HepG2 (cell line): Measurements from ENCODE around the gene SGCE. TPM values are rescaled to one million over a fixed set of nuclear protein-coding genes. Genes with fewer than 3 reads are reported as not detected.

ENCODE experiments used
- ARNTL ChIP-seq: sonication (generic); formaldehyde crosslinking; IDR thresholded peaks from 2 replicates; pipeline ENCODE4 v1.4.0; 2020; ENCODE audit warnings: mild to moderate bottlenecking, missing genetic modification reagents
- ATF7-NPFF ChIP-seq: sonication (generic); formaldehyde crosslinking; IDR thresholded peaks from 2 replicates; pipeline ENCODE4 v1.8.1; 2023; ENCODE audit warnings: mild to moderate bottlenecking, low read depth, missing genetic modification reagents, moderate library complexity
- ETS1 ChIP-seq: sonication (generic); formaldehyde crosslinking; IDR thresholded peaks from 2 replicates; pipeline ENCODE4 v1.4.0; 2020; ENCODE audit warnings: missing genetic modification reagents
- HMGA1 ChIP-seq: sonication (generic); formaldehyde crosslinking; conservative IDR thresholded peaks from 2 replicates; pipeline ENCODE4 v1.4.0; 2020; ENCODE audit warnings: missing genetic modification reagents
- HNF4G ChIP-seq, 2 experiments: sonication (generic) in 1 of 2; formaldehyde crosslinking in 1 of 2; IDR thresholded peaks; 2 replicates each; pipeline versions ENCODE4 v1.4.0 to v1.6.1; 2011 to 2020; ENCODE audit warnings: borderline replicate concordance in 2 of 2, low read depth in 2 of 2, mild to moderate bottlenecking in 2 of 2, low read length in 1 of 2, missing genetic modification reagents in 1 of 2, moderate library complexity in 1 of 2
- HNRNPH1 ChIP-seq: fragments of 200-400 bp; formaldehyde crosslinking; optimal IDR thresholded peaks from 2 replicates; pipeline ENCODE3; 2017; ENCODE audit warnings: mild to moderate bottlenecking, low read depth, low read length
- ONECUT2 ChIP-seq: sonication (generic); formaldehyde crosslinking; IDR thresholded peaks from 2 replicates; pipeline ENCODE4 v1.4.0; 2020; ENCODE audit warnings: missing genetic modification reagents
- POLR2G ChIP-seq: fragments of 200-400 bp; formaldehyde crosslinking; IDR thresholded peaks from 2 replicates; pipeline ENCODE4 v1.6.1; 2018; ENCODE audit warnings: mild to moderate bottlenecking, low read depth, low read length, moderate library complexity
- SRSF1 ChIP-seq: fragments of 200-400 bp; formaldehyde crosslinking; optimal IDR thresholded peaks from 2 replicates; pipeline ENCODE3; 2017; ENCODE audit warnings: mild to moderate bottlenecking, low read depth, low read length, moderate library complexity
- ZNF207 ChIP-seq: fragments of 450-650 bp; IDR thresholded peaks from 2 replicates; pipeline ENCODE4 v1.6.1; 2016; ENCODE audit warnings: antibody characterized with exemption, borderline replicate concordance
- ZNF441 ChIP-seq: sonication (generic); formaldehyde crosslinking; IDR thresholded peaks from 2 replicates; pipeline ENCODE4 v1.7.0; 2021; ENCODE audit warnings: missing genetic modification reagents, borderline replicate concordance
- ZNF713 ChIP-seq: sonication (generic); formaldehyde crosslinking; IDR thresholded peaks from 2 replicates; pipeline ENCODE4 v1.4.0; 2020; ENCODE audit warnings: mild to moderate bottlenecking, missing genetic modification reagents
- ZNF776 ChIP-seq: sonication (generic); formaldehyde crosslinking; IDR thresholded peaks from 2 replicates; pipeline ENCODE4 v1.4.0; 2020; ENCODE audit warnings: mild to moderate bottlenecking, missing genetic modification reagents
- ZNF800 ChIP-seq: sonication (generic); formaldehyde crosslinking; IDR thresholded peaks from 2 replicates; pipeline ENCODE4 v1.4.0; 2020; ENCODE audit warnings: missing genetic modification reagents
- ZUFSP ChIP-seq: sonication (generic); formaldehyde crosslinking; IDR thresholded peaks from 2 replicates; pipeline ENCODE4 v1.9.0; 2021; ENCODE audit warnings: missing genetic modification reagents, mild to moderate bottlenecking, borderline replicate concordance
- ZZZ3 ChIP-seq: sonication (generic); formaldehyde crosslinking; IDR thresholded peaks from 2 replicates; pipeline ENCODE4 v1.4.0; 2020; ENCODE audit warnings: missing genetic modification reagents, mild to moderate bottlenecking, borderline replicate concordance
- polyA plus RNA-seq, 8 experiments: library from polyadenylated mRNA; depleted of rRNA in 3 of 8; stranded (reverse) in 7 of 8; unstranded in 1 of 8; fragments of >200 nt; fragmentation: Illumina TruSeq in 4 of 8; extraction: Trizol in 4 of 8; gene quantifications; 2 replicates each; pipeline versions ENCODE4 v1.2.1 to v1.2.3, GENCODE V29; 2011 to 2016; ENCODE audit warnings: low read depth in 4 of 8, missing spikeins in 1 of 8, mixed read lengths in 1 of 8; ENCODE audit not compliant: insufficient read depth in 1 of 8
- total RNA-seq, 5 experiments: library from RNA; depleted of rRNA; stranded (reverse); fragments of >200 nt; fragmentation: Illumina TruSeq; extraction: Trizol; gene quantifications; 2 replicates each; pipeline ENCODE4 v1.2.3, GENCODE V29; 2016; ENCODE audit warnings: low read depth in 1 of 5
- TF ChIP-seq, protein P1 (sequence below): sonication (generic); formaldehyde crosslinking; IDR thresholded peaks from 2 replicates; pipeline ENCODE4 v1.9.0; 2022; ENCODE audit warnings: missing genetic modification reagents, mild to moderate bottlenecking, borderline replicate concordance
- TF ChIP-seq, protein P2 (sequence below): sonication (generic); formaldehyde crosslinking; IDR thresholded peaks from 2 replicates; pipeline ENCODE4 v1.8.0; 2022; ENCODE audit warnings: missing genetic modification reagents, mild to moderate bottlenecking, moderate library complexity, borderline replicate concordance
- TF ChIP-seq, protein P3 (sequence below): sonication (generic); formaldehyde crosslinking; IDR thresholded peaks from 2 replicates; pipeline ENCODE4 v1.4.0; 2020; ENCODE audit warnings: mild to moderate bottlenecking, low read depth, missing genetic modification reagents

Gene SGCE
- total and polyA plus RNA-seq, 2 of the 13 experiments (the other 11 are each of a cell fraction or from before 2014, with no cell fraction given): 52.3 to 71.1 TPM

DNA sequence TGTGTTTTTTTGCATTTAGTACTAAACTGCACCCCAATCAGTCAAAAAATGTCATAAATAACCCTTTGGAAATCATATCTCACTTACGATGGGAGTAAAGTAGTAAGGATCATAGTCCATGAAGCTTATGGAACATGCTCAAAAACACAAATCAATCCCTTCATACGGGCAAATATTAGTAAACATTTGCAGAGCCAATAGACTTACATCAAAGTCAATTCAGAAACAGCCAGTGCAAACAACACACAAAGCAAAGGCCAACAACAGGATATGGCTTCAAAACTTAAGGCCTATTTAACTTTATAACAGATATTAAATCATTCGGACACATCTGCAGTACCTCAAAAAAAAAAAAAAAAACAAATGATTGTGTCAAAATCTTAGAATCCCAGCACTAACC lies 32.1 kb downstream of the SGCE start (continued):
- TF ChIP-seq HNF4G (IDR thresholded peaks at IDR 0.05; ENCODE audit: borderline replicate concordance, low read depth, low read length): peak; percentile 77
- no peak for TF ChIP-seq HNF4G (CRISPR knock-in tag; IDR thresholded peaks at IDR 0.05; ENCODE audit: borderline replicate concordance, low read depth)
- TF ChIP-seq ZNF441 (CRISPR knock-in tag): no peak
- no peak for TF ChIP-seq POLR2G
- TF ChIP-seq ZNF776: no peak
- no peak for TF ChIP-seq ETS1 (CRISPR knock-in tag)
- TF ChIP-seq HNRNPH1: no peak
- TF ChIP-seq HMGA1 (CRISPR knock-in tag): no peak
- TF ChIP-seq ZZZ3 (CRISPR knock-in tag): no peak
- no peak for TF ChIP-seq ZUFSP (CRISPR knock-in tag)
- 0 out of 2 replicates have a peak, but pooled peaks have one; percentile 31 for TF ChIP-seq ARNTL (CRISPR knock-in tag)
- TF ChIP-seq, protein P1, sequence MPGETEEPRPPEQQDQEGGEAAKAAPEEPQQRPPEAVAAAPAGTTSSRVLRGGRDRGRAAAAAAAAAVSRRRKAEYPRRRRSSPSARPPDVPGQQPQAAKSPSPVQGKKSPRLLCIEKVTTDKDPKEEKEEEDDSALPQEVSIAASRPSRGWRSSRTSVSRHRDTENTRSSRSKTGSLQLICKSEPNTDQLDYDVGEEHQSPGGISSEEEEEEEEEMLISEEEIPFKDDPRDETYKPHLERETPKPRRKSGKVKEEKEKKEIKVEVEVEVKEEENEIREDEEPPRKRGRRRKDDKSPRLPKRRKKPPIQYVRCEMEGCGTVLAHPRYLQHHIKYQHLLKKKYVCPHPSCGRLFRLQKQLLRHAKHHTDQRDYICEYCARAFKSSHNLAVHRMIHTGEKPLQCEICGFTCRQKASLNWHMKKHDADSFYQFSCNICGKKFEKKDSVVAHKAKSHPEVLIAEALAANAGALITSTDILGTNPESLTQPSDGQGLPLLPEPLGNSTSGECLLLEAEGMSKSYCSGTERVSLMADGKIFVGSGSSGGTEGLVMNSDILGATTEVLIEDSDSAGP (CRISPR knock-in tag): no peak
- TF ChIP-seq ZNF800 (CRISPR knock-in tag): no peak
- no peak for TF ChIP-seq ZNF207
- TF ChIP-seq, protein P2, sequence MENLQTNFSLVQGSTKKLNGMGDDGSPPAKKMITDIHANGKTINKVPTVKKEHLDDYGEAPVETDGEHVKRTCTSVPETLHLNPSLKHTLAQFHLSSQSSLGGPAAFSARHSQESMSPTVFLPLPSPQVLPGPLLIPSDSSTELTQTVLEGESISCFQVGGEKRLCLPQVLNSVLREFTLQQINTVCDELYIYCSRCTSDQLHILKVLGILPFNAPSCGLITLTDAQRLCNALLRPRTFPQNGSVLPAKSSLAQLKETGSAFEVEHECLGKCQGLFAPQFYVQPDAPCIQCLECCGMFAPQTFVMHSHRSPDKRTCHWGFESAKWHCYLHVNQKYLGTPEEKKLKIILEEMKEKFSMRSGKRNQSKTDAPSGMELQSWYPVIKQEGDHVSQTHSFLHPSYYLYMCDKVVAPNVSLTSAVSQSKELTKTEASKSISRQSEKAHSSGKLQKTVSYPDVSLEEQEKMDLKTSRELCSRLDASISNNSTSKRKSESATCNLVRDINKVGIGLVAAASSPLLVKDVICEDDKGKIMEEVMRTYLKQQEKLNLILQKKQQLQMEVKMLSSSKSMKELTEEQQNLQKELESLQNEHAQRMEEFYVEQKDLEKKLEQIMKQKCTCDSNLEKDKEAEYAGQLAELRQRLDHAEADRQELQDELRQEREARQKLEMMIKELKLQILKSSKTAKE (CRISPR knock-in tag): peak; percentile 41; the same call in 1 of the 2 replicates
- TF ChIP-seq, protein P3, sequence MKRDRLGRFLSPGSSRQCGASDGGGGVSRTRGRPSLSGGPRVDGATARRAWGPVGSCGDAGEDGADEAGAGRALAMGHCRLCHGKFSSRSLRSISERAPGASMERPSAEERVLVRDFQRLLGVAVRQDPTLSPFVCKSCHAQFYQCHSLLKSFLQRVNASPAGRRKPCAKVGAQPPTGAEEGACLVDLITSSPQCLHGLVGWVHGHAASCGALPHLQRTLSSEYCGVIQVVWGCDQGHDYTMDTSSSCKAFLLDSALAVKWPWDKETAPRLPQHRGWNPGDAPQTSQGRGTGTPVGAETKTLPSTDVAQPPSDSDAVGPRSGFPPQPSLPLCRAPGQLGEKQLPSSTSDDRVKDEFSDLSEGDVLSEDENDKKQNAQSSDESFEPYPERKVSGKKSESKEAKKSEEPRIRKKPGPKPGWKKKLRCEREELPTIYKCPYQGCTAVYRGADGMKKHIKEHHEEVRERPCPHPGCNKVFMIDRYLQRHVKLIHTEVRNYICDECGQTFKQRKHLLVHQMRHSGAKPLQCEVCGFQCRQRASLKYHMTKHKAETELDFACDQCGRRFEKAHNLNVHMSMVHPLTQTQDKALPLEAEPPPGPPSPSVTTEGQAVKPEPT (CRISPR knock-in tag): no peak
- TF ChIP-seq ATF7-NPFF: no peak
- no peak for TF ChIP-seq SRSF1
- TF ChIP-seq ZNF713: no peak
- peak; percentile 86 for TF ChIP-seq ONECUT2 (CRISPR knock-in tag)
